B cell (primary cell): ENCODE data around the gene TBX10.
"Not testable (repeated sequence)": the region's sequence is repeated elsewhere in the genome, so short reads cannot be mapped to it uniquely, and the experiment has no call there.

Experiments
- EZH2 ChIP-seq: IDR thresholded peaks from 2 replicates; pipeline ENCODE4 v1.6.1; 2012; ENCODE audit warnings: borderline replicate concordance, low read depth, mild to moderate bottlenecking, moderate library complexity, low read length; ENCODE audit not compliant: insufficient read depth, poor library complexity, severe bottlenecking
- TF ChIP-seq, protein P1 (sequence below): fragments of 200-600 bp; IDR thresholded peaks from one replicate; pipeline ENCODE4 v1.8.0; 2022; ENCODE audit warnings: antibody characterized with exemption, mild to moderate bottlenecking

DNA sequence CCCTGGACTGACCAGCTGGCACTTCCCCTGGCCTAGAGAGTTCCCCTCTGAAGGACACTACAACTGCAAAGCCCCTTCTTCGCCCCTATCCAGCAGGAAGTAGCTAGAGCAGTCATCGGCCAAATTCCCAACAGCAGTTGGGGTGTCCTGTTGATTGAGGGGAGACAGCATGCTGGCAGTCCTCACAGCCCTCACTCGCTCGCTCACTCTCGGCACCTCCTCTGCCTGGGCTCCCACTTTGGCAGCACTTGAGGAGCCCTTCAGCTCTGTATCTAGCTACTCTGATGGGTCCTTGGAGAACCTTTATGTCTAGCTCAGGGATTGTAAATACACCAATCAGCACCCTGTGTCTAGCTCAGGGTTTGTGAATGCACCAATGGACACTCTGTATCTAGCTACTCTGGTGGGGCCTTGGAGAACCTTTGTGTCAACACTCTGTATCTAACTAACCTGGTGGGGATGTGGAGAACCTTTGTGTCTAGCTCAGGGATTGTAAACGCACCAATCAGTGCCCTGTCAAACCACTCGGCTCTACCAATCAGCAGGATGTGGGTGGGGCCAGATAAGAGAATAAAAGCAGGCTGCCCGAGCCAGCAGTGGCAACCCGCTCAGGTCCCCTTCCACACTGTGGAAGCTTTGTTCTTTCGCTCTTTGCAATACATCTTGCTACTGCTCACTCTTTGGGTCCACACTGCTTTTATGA, 13.3 kb downstream of the TBX10 start:
- TF ChIP-seq, protein P1, sequence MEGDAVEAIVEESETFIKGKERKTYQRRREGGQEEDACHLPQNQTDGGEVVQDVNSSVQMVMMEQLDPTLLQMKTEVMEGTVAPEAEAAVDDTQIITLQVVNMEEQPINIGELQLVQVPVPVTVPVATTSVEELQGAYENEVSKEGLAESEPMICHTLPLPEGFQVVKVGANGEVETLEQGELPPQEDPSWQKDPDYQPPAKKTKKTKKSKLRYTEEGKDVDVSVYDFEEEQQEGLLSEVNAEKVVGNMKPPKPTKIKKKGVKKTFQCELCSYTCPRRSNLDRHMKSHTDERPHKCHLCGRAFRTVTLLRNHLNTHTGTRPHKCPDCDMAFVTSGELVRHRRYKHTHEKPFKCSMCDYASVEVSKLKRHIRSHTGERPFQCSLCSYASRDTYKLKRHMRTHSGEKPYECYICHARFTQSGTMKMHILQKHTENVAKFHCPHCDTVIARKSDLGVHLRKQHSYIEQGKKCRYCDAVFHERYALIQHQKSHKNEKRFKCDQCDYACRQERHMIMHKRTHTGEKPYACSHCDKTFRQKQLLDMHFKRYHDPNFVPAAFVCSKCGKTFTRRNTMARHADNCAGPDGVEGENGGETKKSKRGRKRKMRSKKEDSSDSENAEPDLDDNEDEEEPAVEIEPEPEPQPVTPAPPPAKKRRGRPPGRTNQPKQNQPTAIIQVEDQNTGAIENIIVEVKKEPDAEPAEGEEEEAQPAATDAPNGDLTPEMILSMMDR: not testable (repeated sequence)
- not testable (repeated sequence) for TF ChIP-seq EZH2
